ENCODE data around the gene EXO1.

Gene EXO1

GRCh38 chr1:241870746-241871430 is 22.9 kb downstream of the EXO1 start:
- H3K4me3 ChIP-seq (ENCODE audit: control insufficient read depth, low read depth, low read length): no peak overlapping the region
- no peak for TF ChIP-seq CTCF (conservative IDR thresholded peaks at IDR 0.05; ENCODE audit: control insufficient read depth, insufficient read depth, low read depth, low read length)
- no peak for DNase-seq (ENCODE audit: low read depth)

- H3K4me3 ChIP-seq (ENCODE audit: control insufficient read depth, low read depth, low read length): no peak overlapping the region
- DNase-seq (ENCODE audit: low read depth): no peak
- TF ChIP-seq CTCF (conservative IDR thresholded peaks at IDR 0.05; ENCODE audit: control insufficient read depth, insufficient read depth, low read depth, low read length): no peak
These were observed 33.4 kb downstream of the EXO1 start for GRCh38 chr1:241881440-241881839.

GRCh38 chr1:241883159-241883558 is 35.2 kb downstream of the EXO1 start:
- DNase-seq (ENCODE audit: low read depth): no peak
- H3K4me3 ChIP-seq (ENCODE audit: control insufficient read depth, low read depth, low read length): no peak overlapping the region
- no peak for TF ChIP-seq CTCF (conservative IDR thresholded peaks at IDR 0.05; ENCODE audit: control insufficient read depth, insufficient read depth, low read depth, low read length)

- no peak for TF ChIP-seq CTCF (conservative IDR thresholded peaks at IDR 0.05; ENCODE audit: control insufficient read depth, insufficient read depth, low read depth, low read length)
- DNase-seq (ENCODE audit: low read depth): peak; percentile 77
- no peak overlapping the region for H3K4me3 ChIP-seq (ENCODE audit: control insufficient read depth, low read depth, low read length)
These were observed 40.2 kb downstream of the EXO1 start for GRCh38 chr1:241888232-241888631.

- DNase-seq (ENCODE audit: low read depth): no peak
- no peak overlapping the region for H3K4me3 ChIP-seq (ENCODE audit: control insufficient read depth, low read depth, low read length)
- no peak for TF ChIP-seq CTCF (conservative IDR thresholded peaks at IDR 0.05; ENCODE audit: control insufficient read depth, insufficient read depth, low read depth, low read length)
These were observed 43.3 kb downstream of the EXO1 start for GRCh38 chr1:241891296-241891695.

GRCh38 chr1:241894016-241894415 is 46.0 kb downstream of the EXO1 start:
- TF ChIP-seq CTCF (conservative IDR thresholded peaks at IDR 0.05; ENCODE audit: control insufficient read depth, insufficient read depth, low read depth, low read length): no peak
- no peak overlapping the region for H3K4me3 ChIP-seq (ENCODE audit: control insufficient read depth, low read depth, low read length)
- DNase-seq (ENCODE audit: low read depth): no peak

- H3K4me3 ChIP-seq (ENCODE audit: control insufficient read depth, low read depth, low read length): no peak overlapping the region
- no peak for TF ChIP-seq CTCF (conservative IDR thresholded peaks at IDR 0.05; ENCODE audit: control insufficient read depth, insufficient read depth, low read depth, low read length)
- no peak for DNase-seq (ENCODE audit: low read depth)
These were observed 47.0 kb downstream of the EXO1 start for GRCh38 chr1:241895013-241895412.
